HPDE6-E6E7 (cell line): Measurements from ENCODE around the gene CD177.
"Not testable (repeated sequence)": the region's sequence is repeated elsewhere in the genome, so short reads cannot be mapped to it uniquely, and the experiment has no call there.

Source experiments
- DNase-seq: peaks from one replicate; pipeline ENCODE4 v3.0.0; 2011; ENCODE audit warnings: missing footprints; ENCODE audit errors: extremely low spot score

The CD177 gene

GRCh38 chr19:43332058-43332922 lies 21.2 kb upstream of the CD177 start:
- no peak for DNase-seq

GRCh38 chr19:43336508-43336907 lies 17.0 kb upstream of the CD177 start:
- not testable (repeated sequence) for DNase-seq

- DNase-seq, result no peak
Measured at GRCh38 chr19:43337737-43338136, 15.7 kb upstream of the CD177 start.

- no peak for DNase-seq
Measured at GRCh38 chr19:43338530-43338929, 15.0 kb upstream of the CD177 start.

- DNase-seq, result not testable (repeated sequence)
Measured at GRCh38 chr19:43339243-43339930, 14.1 kb upstream of the CD177 start.

- not testable (repeated sequence) for DNase-seq
Measured at GRCh38 chr19:43340101-43340500, 13.4 kb upstream of the CD177 start.

- DNase-seq, result not testable (repeated sequence)
Measured at GRCh38 chr19:43341098-43341497, 12.4 kb upstream of the CD177 start.

GRCh38 chr19:43342104-43342503 lies 11.4 kb upstream of the CD177 start:
- DNase-seq, result not testable (repeated sequence)

- DNase-seq, result not testable (repeated sequence)
Measured at GRCh38 chr19:43344347-43344925, 9.1 kb upstream of the CD177 start.

GRCh38 chr19:43349813-43350212 lies 3.7 kb upstream of the CD177 start:
- DNase-seq, result not testable (repeated sequence)

GRCh38 chr19:43351998-43352746 lies 1.3 kb upstream of the CD177 start:
- DNase-seq, result no peak

- no peak for DNase-seq
Measured at GRCh38 chr19:43354305-43354627, 780 bp downstream of the CD177 start.

- DNase-seq, result not testable (repeated sequence)
Measured at GRCh38 chr19:43356749-43357148, 3.3 kb downstream of the CD177 start.

GRCh38 chr19:43362179-43362578 lies 8.7 kb downstream of the CD177 start:
- no peak for DNase-seq

GRCh38 chr19:43362745-43363144 lies 9.3 kb downstream of the CD177 start:
- no peak for DNase-seq

GRCh38 chr19:43365677-43366076 lies 12.2 kb downstream of the CD177 start:
- DNase-seq, result not testable (repeated sequence)

GRCh38 chr19:43367822-43368221 lies 14.3 kb downstream of the CD177 start:
- no peak for DNase-seq

GRCh38 chr19:43368897-43369296 lies 15.4 kb downstream of the CD177 start:
- not testable (repeated sequence) for DNase-seq

- DNase-seq, result no peak
Measured at GRCh38 chr19:43371909-43372308, 18.4 kb downstream of the CD177 start.

GRCh38 chr19:43372462-43372861 lies 19.0 kb downstream of the CD177 start:
- peak; percentile 28 for DNase-seq

GRCh38 chr19:43377624-43378023 lies 24.1 kb downstream of the CD177 start:
- not testable (repeated sequence) for DNase-seq

- no peak for DNase-seq
Measured at GRCh38 chr19:43380008-43380407, 26.5 kb downstream of the CD177 start.
